ENCODE measurements around the gene LDAH. TPM values are rescaled to one million over a fixed set of nuclear protein-coding genes. Genes with fewer than 3 reads are reported as not detected.

LDAH gene
- polyA plus RNA-seq, 2 donors = 4.4 to 5.1 TPM

GRCh38 chr2:20666005-20666303 lies 156.9 kb downstream of the LDAH start:
- Histone ChIP-seq H3K27me3 (ENCODE audit: control insufficient read depth in 1 of 2, insufficient read depth in 2 of 2, low read length in 2 of 2) (peaks cover 0 to 18% of the 10 kb centered on the region in 2 donors), H3K9me3 (ENCODE audit: control insufficient read depth in 2 of 2, insufficient read depth in 1 of 2, low read depth in 1 of 2, low read length in 1 of 2) (peaks cover 6% of the 10 kb centered on the region in 2 donors), H3K36me3 (ENCODE audit: control insufficient read depth in 2 of 2, insufficient read depth in 2 of 2, low read length in 1 of 2) (no peaks in the 10 kb centered on the region), H3K27ac (ENCODE audit: low read depth in 2 of 2, low read length in 1 of 2) (peak overlapping the region in 1 of 2 donors; percentile 36), H3K4me1 (ENCODE audit: control insufficient read depth in 2 of 2, insufficient read depth in 2 of 2, low read length in 1 of 2) (peaks cover 7 to 21% of the 10 kb centered on the region in 2 donors), H3K4me3 (ENCODE audit: low read depth in 1 of 2, low read length in 2 of 2) (peak overlapping the region; percentile 51 to 63)
- 1 to 2% methylated on average over 33 to 34 of the region's 34 CpGs for WGBS, 2 donors

DNA sequence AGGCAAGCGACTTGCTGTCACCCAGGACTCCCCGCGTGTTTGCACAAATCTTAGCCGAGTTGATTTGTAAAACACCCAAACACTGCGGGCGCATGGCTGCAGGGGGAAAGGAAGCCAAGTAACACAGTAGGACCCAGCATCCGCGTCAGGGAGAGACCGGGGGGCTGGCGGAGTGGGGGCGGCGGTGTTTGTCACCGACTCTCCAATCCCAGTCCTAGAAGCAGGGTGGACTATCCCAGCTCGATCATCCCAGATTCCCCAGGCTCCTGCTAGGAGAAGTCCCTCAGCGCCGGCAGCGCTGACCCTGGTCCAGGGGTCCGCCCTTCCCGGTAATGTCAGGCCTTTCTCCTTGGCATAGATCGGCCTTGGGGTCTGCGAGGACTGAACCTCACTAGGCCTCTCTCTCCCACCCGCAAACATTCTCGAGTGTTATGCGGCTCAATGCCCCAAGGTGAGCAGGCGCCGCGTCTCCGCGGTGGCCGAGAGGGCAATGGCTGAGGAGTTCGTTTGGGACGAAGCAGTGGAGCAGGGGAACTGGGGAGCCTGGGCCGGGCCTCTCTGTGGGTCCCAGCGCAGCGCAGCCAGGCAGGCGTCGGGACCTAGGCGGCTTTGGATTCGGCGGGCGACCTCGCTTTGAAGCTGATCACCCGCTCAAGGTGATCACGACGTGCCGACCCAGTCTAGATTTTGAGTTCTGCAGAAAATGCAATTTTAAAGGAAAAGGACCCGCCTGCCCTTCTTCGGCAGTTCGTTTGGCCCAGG lies 157.5 kb downstream of the LDAH start:
- Histone ChIP-seq H3K9me3 (ENCODE audit: control insufficient read depth in 2 of 2, insufficient read depth in 1 of 2, low read depth in 1 of 2, low read length in 1 of 2) (peaks cover 3 to 6% of the 10 kb centered on the region in 2 donors), H3K4me3 (ENCODE audit: low read depth in 1 of 2, low read length in 2 of 2) (peak overlapping the region; percentile 51 to 63), H3K4me1 (ENCODE audit: control insufficient read depth in 2 of 2, insufficient read depth in 2 of 2, low read length in 1 of 2) (peaks cover 7 to 19% of the 10 kb centered on the region in 2 donors), H3K27ac (ENCODE audit: low read depth in 2 of 2, low read length in 1 of 2) (no peak overlapping the region), H3K36me3 (ENCODE audit: control insufficient read depth in 2 of 2, insufficient read depth in 2 of 2, low read length in 1 of 2) (no peaks in the 10 kb centered on the region), H3K27me3 (ENCODE audit: control insufficient read depth in 1 of 2, insufficient read depth in 2 of 2, low read length in 2 of 2) (peaks cover 0 to 14% of the 10 kb centered on the region in 2 donors)
- 8 to 9% methylated on average over 49 of the region's 49 CpGs for WGBS, 2 donors

DNA sequence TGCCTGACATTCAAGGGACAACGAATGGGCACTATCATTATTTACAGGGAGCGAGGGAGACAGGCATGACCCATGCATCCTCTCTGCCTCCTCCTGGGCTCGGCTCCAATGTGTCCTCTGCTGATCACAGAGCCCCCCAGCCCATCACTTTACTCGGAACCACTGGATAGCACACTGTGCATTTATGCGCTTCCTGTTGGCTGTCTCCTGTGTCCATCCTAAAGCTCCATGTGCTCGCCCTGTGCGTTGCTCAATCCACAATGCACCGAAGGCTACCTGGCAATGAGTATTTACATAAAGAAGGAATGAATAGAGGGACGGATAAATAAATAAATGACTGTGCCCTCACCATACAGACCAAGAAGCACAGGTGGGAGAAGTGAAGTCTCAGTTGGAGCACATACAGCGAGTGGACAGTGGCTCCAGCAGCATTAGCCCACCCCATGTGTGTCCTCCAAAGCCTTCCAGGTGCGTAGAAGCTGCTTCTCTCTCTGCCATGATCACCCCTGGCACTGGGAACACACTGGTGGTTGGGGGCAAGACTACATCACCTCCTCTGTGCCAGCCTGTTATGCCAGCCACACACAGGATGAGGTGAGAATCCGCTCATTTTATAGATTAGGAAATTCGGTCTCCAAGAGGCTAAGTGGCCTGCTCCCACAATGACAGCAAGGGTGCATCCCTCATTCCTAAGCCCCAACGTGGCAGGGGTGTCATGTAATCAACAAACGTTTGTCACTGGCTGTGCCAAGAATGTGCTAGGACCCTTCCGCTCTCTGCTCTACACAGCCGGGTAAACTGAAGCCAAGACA lies 158.3 kb downstream of the LDAH start:
- peaks cover 7 to 20% of the 10 kb centered on the region in 2 donors for H3K4me1 ChIP-seq (ENCODE audit: control insufficient read depth in 2 of 2, insufficient read depth in 2 of 2, low read length in 1 of 2)
- no peaks in the 10 kb centered on the region for H3K36me3 ChIP-seq (ENCODE audit: control insufficient read depth in 2 of 2, insufficient read depth in 2 of 2, low read length in 1 of 2)
- H3K27me3 ChIP-seq (ENCODE audit: control insufficient read depth in 1 of 2, insufficient read depth in 2 of 2, low read length in 2 of 2) = peaks cover 0 to 10% of the 10 kb centered on the region in 2 donors
- H3K9me3 ChIP-seq (ENCODE audit: control insufficient read depth in 2 of 2, insufficient read depth in 1 of 2, low read depth in 1 of 2, low read length in 1 of 2) = peaks cover 0 to under 1% of the 10 kb centered on the region in 2 donors
- peak overlapping the region in 1 of 2 donors; percentile 63 for H3K4me3 ChIP-seq (ENCODE audit: low read depth in 1 of 2, low read length in 2 of 2)
- H3K27ac ChIP-seq (ENCODE audit: low read depth in 2 of 2, low read length in 1 of 2) = no peak overlapping the region
- WGBS, 2 donors = 34 to 44% methylated on average over 17 of the region's 17 CpGs

- H3K9me3 ChIP-seq (ENCODE audit: control insufficient read depth in 2 of 2, insufficient read depth in 1 of 2, low read depth in 1 of 2, low read length in 1 of 2) = no peaks in the 10 kb centered on the region
- peak overlapping the region in 1 of 2 donors; percentile 59 for H3K27ac ChIP-seq (ENCODE audit: low read depth in 2 of 2, low read length in 1 of 2)
- H3K27me3 ChIP-seq (ENCODE audit: control insufficient read depth in 1 of 2, insufficient read depth in 2 of 2, low read length in 2 of 2) = peaks cover 0 to 6% of the 10 kb centered on the region in 2 donors
- H3K4me3 ChIP-seq (ENCODE audit: low read depth in 1 of 2, low read length in 2 of 2) = no peak overlapping the region
- WGBS, 2 donors = 67 to 84% methylated on average over 2 of the region's 2 CpGs
- peaks cover 7 to 19% of the 10 kb centered on the region in 2 donors for H3K4me1 ChIP-seq (ENCODE audit: control insufficient read depth in 2 of 2, insufficient read depth in 2 of 2, low read length in 1 of 2)
- H3K36me3 ChIP-seq (ENCODE audit: control insufficient read depth in 2 of 2, insufficient read depth in 2 of 2, low read length in 1 of 2) = no peaks in the 10 kb centered on the region
Observed at GRCh38 chr2:20664071-20664390, 158.9 kb downstream of the LDAH start.

DNA sequence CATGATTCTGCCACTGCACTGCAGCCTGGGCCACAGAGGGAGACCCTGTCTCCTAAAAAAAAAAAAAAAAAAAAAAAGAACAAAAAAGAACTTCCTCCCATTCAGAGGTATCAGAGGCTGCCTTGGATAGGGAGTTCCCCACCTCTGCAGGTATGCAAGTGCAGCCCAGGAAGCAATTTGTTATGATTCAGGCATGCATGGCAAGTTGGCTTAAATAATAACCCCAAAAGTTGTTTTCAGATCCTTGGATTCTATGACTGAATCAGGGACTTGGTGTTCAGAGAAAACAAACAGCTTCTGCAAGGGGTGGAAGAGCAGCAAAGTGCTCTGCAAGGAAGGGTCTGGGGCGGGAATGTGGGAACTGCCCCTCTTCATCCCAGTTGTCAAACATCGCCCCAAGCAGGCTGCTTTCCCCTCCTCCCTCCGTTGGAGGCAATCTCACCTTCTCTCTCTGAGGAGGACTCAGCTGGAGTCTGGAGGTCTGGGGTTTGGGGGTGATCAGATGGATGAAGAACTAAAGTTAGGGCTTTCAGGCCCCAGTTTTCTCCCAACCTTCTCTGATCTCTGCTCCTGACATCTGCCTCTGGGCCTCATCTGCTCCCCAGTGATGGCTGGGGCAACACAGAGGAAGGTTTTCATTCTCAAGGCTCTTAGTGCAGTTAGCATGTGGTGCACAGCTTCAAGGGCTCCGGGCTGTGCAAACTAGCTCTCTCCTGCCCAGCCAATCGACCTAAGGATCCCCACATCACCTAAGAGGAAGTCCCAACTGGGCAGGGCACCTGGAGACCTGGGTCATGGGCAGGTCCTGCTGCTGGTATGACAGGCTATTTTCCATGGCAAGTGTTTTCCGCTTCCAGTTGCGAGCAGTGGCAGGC lies 159.5 kb downstream of the LDAH start:
- no peaks in the 10 kb centered on the region for H3K9me3 ChIP-seq (ENCODE audit: control insufficient read depth in 2 of 2, insufficient read depth in 1 of 2, low read depth in 1 of 2, low read length in 1 of 2)
- peaks cover 7 to 17% of the 10 kb centered on the region in 2 donors for H3K4me1 ChIP-seq (ENCODE audit: control insufficient read depth in 2 of 2, insufficient read depth in 2 of 2, low read length in 1 of 2)
- 35 to 63% methylated on average over 7 of the region's 7 CpGs for WGBS, 2 donors
- H3K27me3 ChIP-seq (ENCODE audit: control insufficient read depth in 1 of 2, insufficient read depth in 2 of 2, low read length in 2 of 2) = peaks cover 0 to 6% of the 10 kb centered on the region in 2 donors
- no peaks in the 10 kb centered on the region for H3K36me3 ChIP-seq (ENCODE audit: control insufficient read depth in 2 of 2, insufficient read depth in 2 of 2, low read length in 1 of 2)
- H3K4me3 ChIP-seq (ENCODE audit: low read depth in 1 of 2, low read length in 2 of 2) = no peak overlapping the region
- peak overlapping the region in 1 of 2 donors; percentile 13 for H3K27ac ChIP-seq (ENCODE audit: low read depth in 2 of 2, low read length in 1 of 2)

DNA sequence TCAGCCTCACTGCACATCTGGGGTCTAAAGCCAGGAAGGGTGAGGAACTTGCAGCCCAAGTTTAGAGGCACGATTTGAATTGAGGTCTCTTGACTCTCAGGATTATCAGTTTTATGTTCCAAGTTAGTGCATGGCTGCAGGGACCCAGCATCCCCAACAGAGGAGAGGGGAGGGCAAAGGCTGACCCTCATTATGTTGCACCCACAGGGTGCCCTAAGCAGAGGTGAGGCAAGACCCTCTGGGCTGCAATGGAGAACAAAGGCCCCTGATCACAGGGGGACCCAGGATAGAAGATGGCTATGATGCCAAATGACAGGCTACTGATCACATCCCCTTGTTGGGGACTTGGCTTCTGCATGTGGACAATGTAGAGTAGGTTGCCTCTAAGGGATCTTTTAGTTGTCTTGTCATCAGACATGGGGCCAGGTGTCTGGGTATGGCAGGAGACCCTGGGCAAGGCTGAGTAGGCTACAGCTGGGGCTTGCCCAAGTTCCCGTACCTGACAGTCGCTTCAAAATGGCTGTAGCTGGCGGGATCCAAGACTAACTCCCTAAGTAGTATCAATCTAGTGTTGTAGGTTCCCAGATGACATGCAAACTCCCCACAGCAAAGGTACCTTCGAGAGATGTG lies 160.5 kb downstream of the LDAH start:
- Histone ChIP-seq H3K27ac (ENCODE audit: low read depth in 2 of 2, low read length in 1 of 2) (no peak overlapping the region), H3K4me1 (ENCODE audit: control insufficient read depth in 2 of 2, insufficient read depth in 2 of 2, low read length in 1 of 2) (peaks cover 7 to 13% of the 10 kb centered on the region in 2 donors), H3K36me3 (ENCODE audit: control insufficient read depth in 2 of 2, insufficient read depth in 2 of 2, low read length in 1 of 2) (no peaks in the 10 kb centered on the region), H3K27me3 (ENCODE audit: control insufficient read depth in 1 of 2, insufficient read depth in 2 of 2, low read length in 2 of 2) (peaks cover 0 to 6% of the 10 kb centered on the region in 2 donors), H3K9me3 (ENCODE audit: control insufficient read depth in 2 of 2, insufficient read depth in 1 of 2, low read depth in 1 of 2, low read length in 1 of 2) (no peaks in the 10 kb centered on the region), H3K4me3 (ENCODE audit: low read depth in 1 of 2, low read length in 2 of 2) (no peak overlapping the region)
- WGBS, 2 donors = 74 to 77% methylated on average over 5 of the region's 5 CpGs

GRCh38 chr2:20661421-20662307 lies 161.2 kb downstream of the LDAH start:
- no peak overlapping the region for H3K4me3 ChIP-seq (ENCODE audit: low read depth in 1 of 2, low read length in 2 of 2)
- H3K4me1 ChIP-seq (ENCODE audit: control insufficient read depth in 2 of 2, insufficient read depth in 2 of 2, low read length in 1 of 2) = peaks cover 7 to 10% of the 10 kb centered on the region in 2 donors
- H3K9me3 ChIP-seq (ENCODE audit: control insufficient read depth in 2 of 2, insufficient read depth in 1 of 2, low read depth in 1 of 2, low read length in 1 of 2) = no peaks in the 10 kb centered on the region
- WGBS, 2 donors = 32 to 33% methylated on average over 11 of the region's 11 CpGs
- no peaks in the 10 kb centered on the region for H3K36me3 ChIP-seq (ENCODE audit: control insufficient read depth in 2 of 2, insufficient read depth in 2 of 2, low read length in 1 of 2)
- H3K27me3 ChIP-seq (ENCODE audit: control insufficient read depth in 1 of 2, insufficient read depth in 2 of 2, low read length in 2 of 2) = peaks cover 0 to 4% of the 10 kb centered on the region in 2 donors
- peak overlapping the region; percentile 41 to 87 for H3K27ac ChIP-seq (ENCODE audit: low read depth in 2 of 2, low read length in 1 of 2)

DNA sequence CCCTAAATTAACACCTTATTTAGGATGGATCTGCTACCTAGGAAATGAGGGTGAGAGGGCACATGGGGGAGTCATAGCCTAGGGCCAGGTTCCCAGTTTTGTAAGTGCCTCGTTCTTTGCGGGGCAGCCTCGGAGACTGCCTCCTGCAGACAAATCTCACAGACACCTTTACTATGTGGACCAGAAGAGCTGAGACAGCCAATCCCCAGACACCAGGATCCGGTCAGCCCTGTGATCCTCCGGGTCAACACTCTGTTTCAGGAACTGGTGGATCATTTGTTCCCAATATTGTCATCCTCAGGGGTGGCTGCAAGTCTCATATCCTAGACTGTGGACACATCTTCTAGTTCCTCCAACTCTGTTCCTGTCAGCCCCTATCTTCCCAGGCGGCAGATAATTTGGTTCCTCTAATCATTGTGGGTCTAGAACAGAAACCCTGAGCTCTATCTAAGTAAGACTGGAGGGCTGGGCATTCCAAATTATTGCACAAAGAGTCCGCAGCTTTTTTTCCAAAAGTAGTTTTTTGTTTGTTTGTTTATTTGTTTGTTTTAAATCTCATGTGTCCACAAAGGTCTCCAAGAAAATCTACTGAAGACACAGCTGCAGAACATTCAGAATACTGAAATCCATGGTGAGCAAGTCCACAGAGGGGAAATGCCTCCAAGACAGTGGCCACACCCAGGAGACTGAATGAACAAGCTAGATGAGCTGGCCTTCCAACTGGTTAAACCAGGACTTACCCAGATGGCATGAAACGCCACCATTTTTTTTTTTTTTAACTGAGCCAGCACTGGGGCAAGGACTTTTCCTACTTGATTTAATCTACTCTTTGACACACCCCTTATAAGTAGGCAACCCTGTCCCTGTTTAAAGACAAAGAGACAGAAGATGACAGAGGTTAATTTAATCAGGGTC lies 162.1 kb downstream of the LDAH start:
- 52 to 56% methylated on average over 8 of the region's 8 CpGs for WGBS, 2 donors
- no peak overlapping the region for H3K4me3 ChIP-seq (ENCODE audit: low read depth in 1 of 2, low read length in 2 of 2)
- H3K36me3 ChIP-seq (ENCODE audit: control insufficient read depth in 2 of 2, insufficient read depth in 2 of 2, low read length in 1 of 2) = no peaks in the 10 kb centered on the region
- H3K9me3 ChIP-seq (ENCODE audit: control insufficient read depth in 2 of 2, insufficient read depth in 1 of 2, low read depth in 1 of 2, low read length in 1 of 2) = no peaks in the 10 kb centered on the region
- peaks cover 0 to 3% of the 10 kb centered on the region in 2 donors for H3K27me3 ChIP-seq (ENCODE audit: control insufficient read depth in 1 of 2, insufficient read depth in 2 of 2, low read length in 2 of 2)
- peak overlapping the region; percentile 53 to 87 for H3K27ac ChIP-seq (ENCODE audit: low read depth in 2 of 2, low read length in 1 of 2)
- peaks cover 7 to 10% of the 10 kb centered on the region in 2 donors for H3K4me1 ChIP-seq (ENCODE audit: control insufficient read depth in 2 of 2, insufficient read depth in 2 of 2, low read length in 1 of 2)

All from esophagus (tissue), 2 donors.